Uterus (tissue), 4 donors: ENCODE results near the gene FAM217B. TPM values are rescaled to one million over a fixed set of nuclear protein-coding genes. Genes with fewer than 3 reads are reported as not detected.

Experiments
- total RNA-seq, 4 donors: library from RNA; depleted of rRNA in 3 of 4; stranded (reverse); fragments of >200 nt in 3 of 4; gene quantifications; one replicate each; pipeline versions ENCODE4 v1.1.0 to v1.2.4, GENCODE V29; 2014 to 2023
- donor health status: DM: yes; HTN: yes; CAD: no.

The FAM217B gene
- total RNA-seq, 4 donors from 2014 or later: 12.9 to 22.5 (median 14.5) TPM

Other genes starting within 250 kb of the FAM217B start
- gene SYCP2, start 6.8 kb upstream of the FAM217B start, total RNA-seq: 10 to 100 TPM in 1 of 4 donors, 1 to 10 TPM in 3; 1.2 to 22.5 (median 6.6) TPM
- gene PPP1R3D, start 84 bp upstream of the FAM217B start, total RNA-seq: 10 to 100 TPM in 1 of 4 donors, 1 to 10 TPM in 3; 1.3 to 10.1 (median 8.7) TPM
- 1 to 10 TPM in 1 of 4 donors, under 1 TPM in 2, not detected in 1; 0.76 to 2.1 (median 0.77) TPM for gene CDH26, start 18.0 kb downstream of the FAM217B start, total RNA-seq